ENCODE data around the gene SRC. TPM values are rescaled to one million over a fixed set of nuclear protein-coding genes. Genes with fewer than 3 reads are reported as not detected.

Gene SRC
- total RNA-seq, 1 donor from 2014 or later = 5.0 TPM

DNA sequence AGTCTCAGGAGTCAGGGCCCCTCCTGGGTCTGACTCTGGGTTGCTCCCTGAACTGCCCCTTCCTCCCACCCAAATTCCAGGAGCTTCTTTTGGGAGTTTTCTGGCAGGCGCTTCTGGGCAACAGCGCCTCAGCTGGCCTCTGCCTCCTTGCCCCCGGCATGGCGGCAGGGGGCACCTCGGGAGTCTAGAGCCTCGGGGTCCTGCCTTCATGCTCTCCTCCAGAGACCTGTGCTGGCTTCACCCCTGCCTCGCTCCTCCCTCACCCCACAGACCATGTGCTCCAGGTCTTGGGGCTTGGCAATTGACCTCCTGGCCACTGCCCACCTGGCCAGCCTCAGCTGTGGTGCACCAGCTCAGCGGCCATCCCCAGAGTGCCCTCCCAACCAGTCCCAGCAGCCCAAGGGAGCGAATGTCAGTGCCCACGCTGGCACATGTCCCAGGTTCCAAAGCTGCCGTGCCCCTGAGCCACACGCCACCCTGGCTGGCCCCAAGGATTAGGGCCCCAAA, 43.4 kb downstream of the SRC start:
- intact Hi-C loops (cut with DNase I) = loop anchor here (5.0 to 10.0 kb wide), 2 partner anchors 138 to 194 kb away; partner anchors contain the start of gene BLCAP
- DNase-seq (ENCODE audit: low spot score) = no peak

GRCh38 chr20:37389844-37390275, 43.9 kb downstream of the SRC start:
- DNase-seq (ENCODE audit: low spot score) = no peak
- intact Hi-C loops (cut with DNase I) = loop anchor here (5.0 to 10.0 kb wide), 2 partner anchors 137 to 195 kb away; partner anchors contain the start of gene BLCAP

DNA sequence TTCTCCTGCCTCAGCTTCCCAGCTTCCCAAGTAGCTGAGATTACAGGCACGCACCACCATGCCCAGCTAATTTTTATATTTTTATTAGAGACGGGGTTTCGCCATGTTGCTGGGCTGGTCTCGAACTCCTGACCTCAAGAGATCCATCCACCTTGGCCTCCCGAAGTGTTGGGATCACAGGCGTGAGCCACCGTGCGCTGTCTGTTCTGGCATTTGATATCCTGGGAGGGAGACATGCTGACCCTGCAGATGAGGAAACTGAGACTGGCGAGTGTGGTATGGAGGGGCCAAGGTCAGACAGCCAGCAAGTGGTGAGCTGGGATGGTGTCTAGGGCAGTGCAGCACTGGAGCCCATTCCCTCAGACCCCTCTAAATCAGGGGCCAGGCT, 44.6 kb downstream of the SRC start:
- no peak for DNase-seq (ENCODE audit: low spot score)
- intact Hi-C loops (cut with DNase I) = no loop called here

GRCh38 chr20:37390891-37391525, 45.1 kb downstream of the SRC start:
- intact Hi-C loops (cut with DNase I) = no loop called here
- DNase-seq (ENCODE audit: low spot score) = no peak

DNA sequence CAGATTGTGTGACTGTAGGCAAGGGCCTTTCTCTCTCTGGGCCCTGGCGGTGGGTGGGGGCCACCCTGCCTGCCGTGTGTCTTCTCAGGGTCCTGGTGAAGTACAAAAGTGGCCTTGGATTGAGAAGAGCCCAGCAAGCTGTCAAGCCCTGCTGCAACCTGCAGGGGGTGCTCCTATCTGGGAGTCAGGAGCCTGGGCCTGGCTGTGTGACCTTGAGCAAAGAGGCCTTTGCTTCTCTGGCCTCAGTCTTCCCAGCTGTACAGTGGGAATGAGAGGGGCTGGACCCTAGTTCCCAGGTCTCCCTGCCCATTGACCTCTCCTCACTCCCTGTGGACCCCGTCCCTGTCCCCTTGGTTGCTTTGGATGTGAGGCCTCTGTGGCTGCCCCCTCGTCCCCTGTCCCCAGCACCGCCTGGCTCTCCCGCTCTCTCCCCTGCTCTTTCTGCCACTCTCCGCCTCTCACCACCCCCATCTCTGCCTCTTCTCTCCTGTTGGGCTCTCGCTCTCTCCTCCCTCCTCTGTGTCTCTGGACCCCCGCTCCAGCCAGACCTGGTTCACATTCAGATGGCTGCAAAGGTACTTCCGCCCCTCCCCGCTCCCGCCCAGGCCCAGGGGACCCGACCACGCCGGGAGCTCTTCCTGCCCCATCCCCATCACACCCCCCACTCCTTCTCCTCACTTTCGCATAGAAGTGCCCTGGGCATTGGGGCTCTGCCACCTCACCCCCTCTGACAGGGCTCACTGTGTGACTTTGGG, 46.7 kb downstream of the SRC start:
- no peak for DNase-seq (ENCODE audit: low spot score)

DNA sequence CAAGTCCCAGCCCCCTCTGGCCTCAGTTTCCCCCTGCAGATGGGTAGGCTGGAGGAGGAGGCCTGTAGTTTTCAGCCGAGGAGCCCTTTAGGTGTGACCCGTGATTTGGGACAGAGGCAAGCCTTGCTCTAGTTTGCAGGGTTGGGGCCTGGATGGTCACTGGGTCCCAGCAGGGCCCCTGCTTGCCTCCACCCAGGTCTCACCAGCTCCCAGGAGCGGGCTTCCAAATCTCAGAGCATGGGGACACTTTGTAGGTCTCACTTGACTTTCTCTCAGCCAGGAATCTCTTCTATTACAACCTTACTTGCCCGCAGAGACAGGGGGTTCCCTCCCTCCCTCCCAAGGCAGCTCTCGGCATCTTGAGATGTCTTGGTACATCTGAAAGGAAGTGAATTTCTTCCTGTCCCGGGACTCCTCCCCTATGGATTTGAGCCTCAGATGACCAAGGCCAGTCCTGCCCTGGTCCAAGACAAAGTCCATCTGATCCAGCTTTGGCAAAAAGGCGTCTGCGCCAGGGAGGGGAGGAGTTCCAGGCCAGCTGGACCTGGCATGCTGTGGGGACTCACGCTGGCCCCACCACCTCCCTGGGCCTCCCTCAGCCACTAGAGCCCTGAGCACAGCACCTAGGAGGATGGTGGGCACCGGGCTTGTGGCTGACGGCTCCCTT, 47.4 kb downstream of the SRC start:
- DNase-seq (ENCODE audit: low spot score) = no peak
- intact Hi-C loops (cut with DNase I) = no loop called here

More for the DNA sequence above, 46.7 kb downstream of the SRC start:
- intact Hi-C loops (cut with DNase I) = no loop called here

DNA sequence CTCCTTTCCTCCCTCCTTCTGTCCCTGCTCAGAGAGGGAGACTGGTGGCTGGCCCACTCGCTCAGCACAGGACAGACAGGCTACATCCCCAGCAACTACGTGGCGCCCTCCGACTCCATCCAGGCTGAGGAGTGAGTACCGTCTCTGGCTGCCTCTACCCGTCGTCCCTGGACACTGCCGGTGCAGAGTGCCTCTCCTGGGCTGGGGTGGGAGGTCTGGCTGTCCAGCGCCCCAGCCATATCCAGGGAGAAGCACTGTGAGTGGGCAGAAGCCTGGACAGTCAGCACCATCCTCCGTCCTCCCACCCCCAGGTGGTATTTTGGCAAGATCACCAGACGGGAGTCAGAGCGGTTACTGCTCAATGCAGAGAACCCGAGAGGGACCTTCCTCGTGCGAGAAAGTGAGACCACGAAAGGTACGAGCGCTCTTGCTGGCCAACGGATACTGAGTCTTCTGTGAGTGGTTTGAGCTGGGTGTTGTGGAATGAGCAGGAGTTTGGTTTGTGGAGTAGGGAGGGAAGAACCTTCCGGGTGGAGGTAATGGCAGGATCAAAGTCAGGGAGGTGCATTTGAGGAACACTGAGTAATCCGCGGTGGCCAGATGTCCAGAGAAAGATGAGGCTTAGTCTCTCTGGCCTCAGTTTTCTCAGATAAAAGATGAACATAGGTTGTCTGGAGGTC, 48.1 kb downstream of the SRC start:
- DNase-seq (ENCODE audit: low spot score) = no peak
- intact Hi-C loops (cut with DNase I) = no loop called here

DNA sequence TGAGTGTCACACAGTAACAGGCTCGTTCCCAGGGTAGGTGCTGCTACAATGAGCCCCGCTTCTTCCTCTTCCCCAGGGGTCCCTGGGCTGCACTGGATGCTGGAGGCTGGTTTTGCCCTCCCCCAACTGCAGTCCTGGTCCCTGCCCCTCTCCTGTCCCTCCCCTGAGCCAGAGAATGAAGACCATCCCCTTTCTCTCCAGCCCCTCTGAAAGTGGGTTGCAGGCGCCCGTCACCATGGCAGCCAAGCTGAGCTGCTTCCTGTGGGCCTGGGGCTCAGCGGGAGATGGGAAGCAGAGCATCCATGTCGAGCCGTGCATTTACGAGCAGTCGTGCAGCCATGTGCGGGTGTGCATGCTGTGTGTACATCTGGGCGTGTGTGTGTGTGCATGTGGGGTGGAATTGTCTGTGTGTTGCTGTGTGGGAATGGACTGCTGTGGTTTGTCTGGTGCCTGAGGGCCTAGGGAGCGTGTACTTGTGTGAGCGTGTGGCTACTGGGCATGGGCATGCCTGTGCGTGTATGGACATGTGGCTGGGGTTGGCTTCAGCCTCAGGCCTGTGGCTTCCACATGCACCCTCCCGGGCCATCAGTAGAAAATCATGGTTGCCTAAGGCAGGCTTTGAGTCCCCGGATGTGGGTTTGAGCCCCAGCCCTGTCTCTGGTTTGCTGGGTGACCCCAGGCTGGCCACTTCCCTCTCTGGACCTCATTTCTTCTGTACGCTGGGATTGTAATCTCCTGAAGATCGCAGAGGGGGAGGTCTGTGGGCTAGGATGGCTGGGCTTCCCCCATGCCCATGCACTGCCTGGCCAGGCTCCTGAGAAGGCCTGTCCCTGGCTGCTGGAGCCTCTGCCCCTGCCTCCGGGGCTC, 48.8 kb downstream of the SRC start:
- DNase-seq (ENCODE audit: low spot score) = no peak
- intact Hi-C loops (cut with DNase I) = no loop called here

GRCh38 chr20:37395410-37395797, 49.5 kb downstream of the SRC start:
- intact Hi-C loops (cut with DNase I) = no loop called here
- DNase-seq (ENCODE audit: low spot score) = no peak

DNA sequence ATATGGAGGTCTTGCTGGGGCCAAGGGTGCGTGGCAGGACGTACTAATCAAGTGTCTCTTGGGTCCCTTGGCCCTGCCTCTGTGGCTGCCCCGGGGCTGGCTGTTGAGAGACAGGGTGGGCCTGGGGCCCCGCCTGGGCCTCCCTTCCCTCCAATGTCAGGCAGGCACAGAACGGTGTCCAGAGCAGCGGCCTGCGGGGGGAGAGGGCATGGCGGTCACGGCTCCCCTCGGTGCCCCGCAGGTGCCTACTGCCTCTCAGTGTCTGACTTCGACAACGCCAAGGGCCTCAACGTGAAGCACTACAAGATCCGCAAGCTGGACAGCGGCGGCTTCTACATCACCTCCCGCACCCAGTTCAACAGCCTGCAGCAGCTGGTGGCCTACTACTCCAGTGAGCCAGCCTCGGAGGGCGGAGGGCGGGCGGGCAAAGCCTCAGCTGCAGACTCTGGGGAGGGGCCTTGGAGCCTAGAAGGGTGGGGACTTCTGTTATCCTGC, 50.0 kb downstream of the SRC start:
- intact Hi-C loops (cut with DNase I) = no loop called here
- no peak for DNase-seq (ENCODE audit: low spot score)

DNA sequence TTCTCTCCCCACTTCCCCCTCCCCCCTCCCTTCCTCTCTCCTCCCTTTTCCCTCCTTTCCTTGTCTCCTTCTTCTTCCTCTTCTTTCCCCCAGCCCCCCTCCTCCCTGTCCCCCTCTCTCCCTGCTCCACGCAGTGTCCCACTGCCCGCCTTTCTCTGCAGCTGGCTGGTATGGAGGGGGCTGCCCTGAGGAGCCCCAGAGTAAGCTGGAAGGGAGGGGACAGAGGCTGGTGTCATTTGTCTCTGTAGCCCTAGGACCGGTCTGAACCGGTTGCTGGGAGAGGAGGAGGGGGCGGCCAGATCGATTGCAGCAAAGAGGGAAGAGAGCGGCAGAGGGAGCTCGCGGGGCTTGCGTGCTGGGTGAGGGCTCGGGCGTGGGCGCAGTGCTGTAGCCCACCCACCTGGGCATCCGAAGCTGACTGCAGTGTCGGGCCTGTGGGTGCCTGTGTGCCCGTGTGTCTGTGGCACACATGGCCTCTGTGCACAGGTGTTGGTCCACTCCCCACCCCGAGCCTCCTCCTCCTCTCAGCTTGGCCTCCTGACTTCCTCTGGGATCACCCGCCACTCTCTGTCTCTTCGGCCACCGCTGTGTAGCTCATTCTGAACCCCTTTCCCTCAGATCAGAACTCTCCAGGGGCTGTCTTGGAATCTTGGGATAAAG, 50.6 kb downstream of the SRC start:
- intact Hi-C loops (cut with DNase I) = no loop called here
- DNase-seq (ENCODE audit: low spot score) = no peak

- intact Hi-C loops (cut with DNase I) = no loop called here
- no peak for DNase-seq (ENCODE audit: low spot score)
Observed at GRCh38 chr20:37397076-37397953, 51.4 kb downstream of the SRC start.

DNA sequence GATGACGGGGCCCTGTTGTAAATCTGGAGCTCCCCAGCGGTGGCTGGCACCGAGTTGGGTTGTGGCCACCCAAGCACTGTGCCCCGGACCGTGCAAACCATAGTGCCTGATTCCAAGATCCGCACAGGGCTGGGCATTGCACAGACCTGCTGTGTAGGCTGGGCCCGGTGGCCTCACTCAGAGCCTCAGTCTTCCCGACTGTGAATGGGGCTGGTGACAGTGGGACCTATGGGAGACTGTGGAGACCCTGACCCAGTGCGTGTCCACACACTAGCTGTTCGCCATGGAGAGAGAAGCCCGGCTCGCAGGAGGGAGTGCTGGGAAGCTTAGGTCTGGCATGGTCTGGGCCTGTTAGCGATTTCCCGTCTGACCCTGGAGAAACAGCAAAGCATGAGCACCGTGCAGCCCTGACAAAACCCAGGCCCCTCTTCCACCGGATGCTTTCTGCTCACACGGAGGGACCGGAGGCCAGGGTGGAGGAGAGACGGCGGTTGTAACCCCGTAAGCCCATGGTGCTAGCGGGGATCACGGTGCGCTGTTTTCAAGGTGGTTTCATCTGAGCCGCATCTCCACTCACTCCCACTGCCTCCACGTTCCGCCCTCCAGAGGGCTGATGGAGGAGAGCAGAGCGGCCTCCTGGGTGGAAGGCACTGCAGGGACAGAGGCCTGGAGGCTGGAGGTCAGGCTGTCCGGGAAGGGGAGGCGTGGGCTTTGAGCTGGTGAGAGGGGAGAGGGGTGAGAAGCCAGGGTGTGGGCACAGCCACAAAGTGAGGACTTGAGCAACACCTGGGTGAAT, 52.2 kb downstream of the SRC start:
- intact Hi-C loops (cut with DNase I) = no loop called here

GRCh38 chr20:37398750-37399621, 53.0 kb downstream of the SRC start:
- intact Hi-C loops (cut with DNase I) = no loop called here
- DNase-seq (ENCODE audit: low spot score) = no peak

More for the DNA sequence above, 52.2 kb downstream of the SRC start:
- no peak for DNase-seq (ENCODE audit: low spot score)

DNA sequence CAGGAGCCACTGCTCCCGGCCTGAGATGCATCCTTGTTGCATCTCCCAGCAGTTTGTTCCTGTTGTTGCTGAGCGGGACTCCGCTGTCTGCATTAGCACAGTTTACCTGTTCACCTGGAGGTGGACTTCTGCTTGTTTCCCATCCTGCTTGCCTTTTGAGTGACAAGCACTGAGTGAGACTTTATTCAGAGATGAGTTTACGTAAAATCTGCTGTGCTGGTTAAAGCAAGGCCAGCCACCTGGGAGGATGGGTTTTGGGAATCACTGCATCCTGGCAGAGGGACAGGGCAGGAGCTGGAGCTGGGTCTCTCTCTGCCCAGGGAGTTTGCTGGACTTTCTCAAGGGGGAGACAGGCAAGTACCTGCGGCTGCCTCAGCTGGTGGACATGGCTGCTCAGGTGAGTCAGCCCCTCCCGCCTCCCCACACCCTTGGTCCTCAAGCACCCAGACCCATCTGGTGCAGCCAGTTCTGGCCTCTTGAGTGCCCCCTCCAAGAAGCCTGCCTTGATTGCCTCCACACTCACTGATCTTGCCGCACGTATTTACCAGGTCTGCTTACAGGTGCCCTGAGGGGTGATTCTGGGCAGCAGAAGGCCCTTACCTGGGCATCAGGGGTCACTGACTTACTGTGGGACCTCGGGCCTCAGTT, 55.5 kb downstream of the SRC start:
- no peak for DNase-seq (ENCODE audit: low spot score)

More for the DNA sequence above, 55.5 kb downstream of the SRC start:
- intact Hi-C loops (cut with DNase I) = no loop called here
